K562 (cell line): ENCODE measurements around the gene SPINK5. TPM values are rescaled to one million over a fixed set of nuclear protein-coding genes. Genes with fewer than 3 reads are reported as not detected.

Experiments used
- ATAC-seq: fragments of 200-7000 bp; cut with Tn5 transposase; 3 replicates; pipeline ENCODE4 v1.9.1; 2020; ENCODE audit warnings: moderate library complexity
- BruUV-seq: library from RNA; stranded (reverse); fragments of 400-500 nt; replicated peaks from 2 replicates; lab custom pipeline; 2021; lab: Mats Ljungman, UMichigan
- CTCF ChIA-PET: fragments of 300-600 bp; formaldehyde crosslinking; extraction: SDS; loops from one replicate; lab custom pipeline; 2021; ENCODE audit warnings: low intra/inter-chr PET ratio; lab: Yijun Ruan, JAX
- POLR2A ChIA-PET: fragments of 300-600, 350-650 bp; sonication (Branson Sonifier 250); formaldehyde crosslinking; extraction: SDS; loops from one replicate; lab custom pipeline; 2021; ENCODE audit warnings: antibody characterized with exemption, inconsistent platforms; lab: Yijun Ruan, JAX
- DNase-seq, 4 experiments: peaks; one replicate each; pipeline versions ENCODE4 v3.0.0 to v3.0.0-alpha.2; 2011 to 2018; ENCODE audit warnings: low spot score in 3 of 4, mixed read lengths in 3 of 4; ENCODE audit errors: extremely low read depth in 1 of 4
- FAIRE-seq: peaks from 2 replicates; lab custom pipeline; 2011; peaks lifted over from hg19 to GRCh38; lab: Jason Lieb, UNC
- H2AFZ ChIP-seq: 2 replicates; pipeline ENCODE4 v1.6.0; 2011; ENCODE audit warnings: low read depth, low read length, control low read depth, inconsistent platforms
- H3K27ac ChIP-seq: fragments of 200-600 bp; 3 replicates; pipeline ENCODE4 v1.8.0; 2011; ENCODE audit warnings: low read depth, mild to moderate bottlenecking, control low read depth, inconsistent platforms, low read length, moderate library complexity, mixed read lengths; ENCODE audit errors: extremely low read depth
- H3K27me3 ChIP-seq, 2 experiments: fragments of 300-600 bp in 1 of 2; 2 replicates in 1 of 2; 3 replicates in 1 of 2; pipeline versions ENCODE4 v1.6.0 to v1.8.0; 2011; ENCODE audit warnings: inconsistent platforms in 2 of 2, low read length in 2 of 2, mild to moderate bottlenecking in 1 of 2, mixed read lengths in 1 of 2, moderate library complexity in 1 of 2; ENCODE audit not compliant: control insufficient read depth in 2 of 2, insufficient read depth in 2 of 2
- H3K36me3 ChIP-seq: fragments of 300-600 bp; 3 replicates; pipeline ENCODE4 v1.8.0; 2011; ENCODE audit warnings: mild to moderate bottlenecking, low read length, inconsistent platforms; ENCODE audit not compliant: control insufficient read depth, insufficient read depth
- H3K4me1 ChIP-seq, 2 experiments: fragments of 200-600 bp in 1 of 2; replicated peaks in 1 of 2; 2 replicates in 1 of 2; 3 replicates in 1 of 2; pipeline versions ENCODE4 v1.5.1 to v1.8.0; 2011; ENCODE audit warnings: inconsistent platforms in 2 of 2, low read length in 2 of 2, mild to moderate bottlenecking in 1 of 2, mixed read lengths in 1 of 2, moderate library complexity in 1 of 2; ENCODE audit not compliant: control insufficient read depth in 2 of 2, insufficient read depth in 2 of 2
- H3K4me2 ChIP-seq: 2 replicates; pipeline ENCODE4 v1.6.1; 2011; ENCODE audit warnings: low read length, control low read depth, inconsistent platforms, mixed read lengths; ENCODE audit not compliant: insufficient read depth
- H3K4me3 ChIP-seq: fragments of 200-600 bp; sonication (generic), shearing (Covaris generic); 2 replicates; pipeline ENCODE4 v1.5.1; 2016; ENCODE audit warnings: control low read depth, inconsistent platforms
- H3K79me2 ChIP-seq: fragments of 200-600 bp; 3 replicates; pipeline ENCODE4 v1.8.0; 2011; ENCODE audit warnings: low read length, inconsistent platforms; ENCODE audit not compliant: control insufficient read depth, insufficient read depth
- H3K9ac ChIP-seq, 2 experiments: 2 replicates each; pipeline versions ENCODE4 v1.6.0 to v1.6.1; 2011; ENCODE audit warnings: low read depth in 2 of 2, low read length in 2 of 2, control low read depth in 1 of 2, inconsistent platforms in 1 of 2, mild to moderate bottlenecking in 1 of 2, mixed read lengths in 1 of 2; ENCODE audit not compliant: insufficient read depth in 1 of 2
- H3K9me1 ChIP-seq: one replicate; pipeline ENCODE4 v1.6.0; 2011; ENCODE audit warnings: inconsistent platforms, mild to moderate bottlenecking, low read length, moderate library complexity; ENCODE audit not compliant: control insufficient read depth, insufficient read depth
- H3K9me3 ChIP-seq: replicated peaks from 2 replicates; pipeline ENCODE4 v1.5.1; 2011; ENCODE audit warnings: low read depth, low read length, inconsistent platforms; ENCODE audit not compliant: control insufficient read depth, insufficient read depth
- H4K20me1 ChIP-seq: replicated peaks from 2 replicates; pipeline ENCODE4 v1.6.1; 2011; ENCODE audit warnings: low read length, inconsistent platforms, mixed read lengths; ENCODE audit not compliant: control insufficient read depth, insufficient read depth
- CREM ChIP-seq: IDR thresholded peaks from 2 replicates; pipeline ENCODE4 v1.6.1; 2014; ENCODE audit warnings: antibody characterized with exemption, low read depth
- CSDE1 ChIP-seq, 2 experiments: fragments of 450-650 bp; IDR thresholded peaks; 2 replicates each; pipeline ENCODE4 v1.6.1; 2016; ENCODE audit warnings: mild to moderate bottlenecking in 1 of 2
- FIP1L1 ChIP-seq: fragments of 200-400 bp; formaldehyde crosslinking; IDR thresholded peaks from 2 replicates; pipeline ENCODE4 v1.6.1; 2018; ENCODE audit warnings: mild to moderate bottlenecking, low read depth, low read length; ENCODE audit not compliant: poor library complexity, severe bottlenecking
- HDAC3 ChIP-seq: fragments of 450-650 bp; IDR thresholded peaks from 2 replicates; pipeline ENCODE4 v1.6.1; 2018; ENCODE audit warnings: borderline replicate concordance, mild to moderate bottlenecking, moderate library complexity; ENCODE audit not compliant: partially characterized antibody
- MCM3 ChIP-seq: fragments of 450-650 bp; IDR thresholded peaks from 2 replicates; pipeline ENCODE4 v1.6.1; 2016
- MTF1 ChIP-seq: fragments of 250-450 bp; sonication (Bioruptor Pico); IDR thresholded peaks from 2 replicates; pipeline ENCODE4 v1.9.0; 2021; ENCODE audit warnings: moderate library complexity, mild to moderate bottlenecking, inconsistent platforms, borderline replicate concordance
- NCOA4 ChIP-seq: fragments of 450-650 bp; IDR thresholded peaks from 2 replicates; pipeline ENCODE4 v1.6.1; 2018; ENCODE audit warnings: mild to moderate bottlenecking; ENCODE audit not compliant: partially characterized antibody
- NFE2 ChIP-seq: IDR thresholded peaks from 2 replicates; pipeline ENCODE4 v1.6.1; 2014; ENCODE audit warnings: antibody characterized with exemption, low read depth
- PHB2 ChIP-seq: fragments of 450-650 bp; IDR thresholded peaks from 2 replicates; pipeline ENCODE4 v1.6.1; 2017; ENCODE audit warnings: low read depth
- PHF21A ChIP-seq: fragments of 450-650 bp; IDR thresholded peaks from 2 replicates; pipeline ENCODE4 v1.6.1; 2017; ENCODE audit warnings: low read depth, borderline replicate concordance
- POLR3G ChIP-seq: IDR thresholded peaks from 2 replicates; pipeline ENCODE4 v1.6.1; 2011; ENCODE audit not compliant: insufficient read length, insufficient replicate concordance; ENCODE audit errors: extremely low read depth
- ZNF699 ChIP-seq: fragments of 250-450 bp; sonication (Bioruptor Pico); IDR thresholded peaks from 2 replicates; pipeline ENCODE4 v1.8.0; 2021; ENCODE audit warnings: mild to moderate bottlenecking, moderate library complexity; ENCODE audit not compliant: insufficient replicate concordance
- WGBS: fragments of 100-300 bp; shearing (Covaris generic); methylation state at CpG from one replicate; pipeline ENCODE4 v1.1.6; 2016; ENCODE audit warnings: low coverage, mixed read lengths; ENCODE audit not compliant: insufficient coverage; ENCODE audit errors: missing lambda C conversion rate; 5-methylcytosine and 5-hydroxymethylcytosine counted together
- in situ Hi-C: fragments of 300-500 bp; cut with MboI; formaldehyde crosslinking; loops from 4 replicates; pipeline ENCODE4 v1.15.0; 2018; ENCODE audit warnings: inconsistent platforms, mixed read lengths
- intact Hi-C: fragments of 100-400 bp; cut with micrococcal nuclease; formaldehyde crosslinking; loops from 2 replicates; pipeline ENCODE4 v1.14.2; 2022
- polyA plus RNA-seq, 8 experiments: library from polyadenylated mRNA; depleted of rRNA in 4 of 8; stranded (reverse) in 5 of 8; unstranded in 3 of 8; fragments of >200 nt; fragmentation: Nextera tagmentation in 2 of 8; fragmentation: Illumina TruSeq in 1 of 8; extraction: Ambion mirVana in 2 of 8; extraction: Trizol in 1 of 8; gene quantifications; 2 replicates each; pipeline versions ENCODE4 v1.2.1 to v1.2.3, GENCODE V29; 2011 to 2014; ENCODE audit warnings: inconsistent platforms in 1 of 8, missing spikeins in 1 of 8
- total RNA-seq, 7 experiments: library from RNA; depleted of rRNA in 6 of 7; stranded (reverse); fragments of >200 nt in 6 of 7; fragmentation: Illumina TruSeq in 2 of 7; extraction: Trizol in 2 of 7; gene quantifications; 2 replicates each; pipeline versions ENCODE4 v1.2.1 to v1.2.3, GENCODE V29; 2011 to 2021; ENCODE audit warnings: low replicate concordance in 1 of 7
- TF ChIP-seq, protein P1 (sequence below): sonication (generic); formaldehyde crosslinking; IDR thresholded peaks from 2 replicates; pipeline ENCODE4 v1.9.0; 2022; ENCODE audit warnings: mild to moderate bottlenecking, missing genetic modification reagents
- TF ChIP-seq, protein P2 (sequence below): fragments of 250-450 bp; sonication (Bioruptor Pico); IDR thresholded peaks from 2 replicates; pipeline ENCODE4 v1.9.0; 2021; ENCODE audit warnings: mild to moderate bottlenecking
- TF ChIP-seq, protein P3 (sequence below): fragments of 450-650 bp; formaldehyde crosslinking; IDR thresholded peaks from 2 replicates; pipeline ENCODE4 v1.4.0; 2020; ENCODE audit warnings: mild to moderate bottlenecking, moderate library complexity
- TF ChIP-seq, protein P4 (sequence below): sonication (generic); formaldehyde crosslinking; IDR thresholded peaks from 2 replicates; pipeline ENCODE4 v1.8.1; 2023; ENCODE audit warnings: missing genetic modification reagents, mild to moderate bottlenecking, borderline replicate concordance

Gene SPINK5
- total and polyA plus RNA-seq, 9 of the 15 experiments (the other 6 are each of a cell fraction or from before 2014, with no cell fraction given): 0.07 to 0.68 (median 0.16) TPM; not detected in 1

DNA sequence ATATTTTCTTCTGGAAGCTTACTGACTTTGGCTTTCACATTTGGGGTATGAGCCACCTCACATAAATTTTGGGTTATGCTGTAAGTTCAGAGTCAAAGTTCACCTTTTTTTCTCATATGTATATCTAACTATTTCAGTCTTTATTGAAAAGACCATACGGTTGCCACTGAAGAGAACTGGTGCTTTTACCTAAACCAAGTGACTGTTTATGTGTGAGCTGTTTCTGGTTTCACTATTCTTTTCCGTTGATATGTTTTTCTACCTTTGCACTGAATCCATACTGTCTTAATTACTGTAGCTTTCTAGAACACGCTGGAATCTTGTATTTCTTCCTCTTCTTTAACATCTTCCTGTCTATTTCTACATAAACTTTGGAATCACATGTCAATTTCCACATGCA, 36.3 kb upstream of the SPINK5 start (continued):
- TF ChIP-seq, protein P1, sequence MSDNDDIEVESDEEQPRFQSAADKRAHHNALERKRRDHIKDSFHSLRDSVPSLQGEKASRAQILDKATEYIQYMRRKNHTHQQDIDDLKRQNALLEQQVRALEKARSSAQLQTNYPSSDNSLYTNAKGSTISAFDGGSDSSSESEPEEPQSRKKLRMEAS: no peak
- no peak for TF ChIP-seq PHB2

DNA sequence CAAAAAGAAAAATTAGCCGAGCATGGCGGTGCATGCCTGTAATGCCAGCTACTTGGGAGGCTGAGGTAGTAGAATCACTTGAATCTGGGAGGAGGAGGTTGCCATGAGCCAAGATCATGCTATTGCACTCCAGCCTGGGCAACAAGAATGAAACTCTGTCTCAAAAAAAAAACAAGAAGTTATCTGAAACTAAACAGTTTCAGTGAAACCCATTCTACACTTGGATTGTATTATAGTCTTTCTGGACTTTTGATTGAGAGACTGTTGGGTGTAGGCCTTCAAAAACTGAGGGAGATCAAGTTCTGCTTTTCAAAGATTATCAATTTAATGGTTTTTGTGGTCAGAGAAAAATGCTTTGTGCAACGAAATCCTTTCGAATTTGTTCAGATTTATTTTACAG, 34.6 kb upstream of the SPINK5 start:
- Histone ChIP-seq H4K20me1 (no peaks in the 10 kb centered on the region), H3K9me1 (no peaks in the 10 kb centered on the region), H3K9ac (no peak overlapping the region), H3K4me1 (no peaks in the 10 kb centered on the region), H3K9me3 (no peaks in the 10 kb centered on the region), H2AFZ (no peak overlapping the region), H3K36me3 (no peaks in the 10 kb centered on the region), H3K4me2 (no peak overlapping the region), H3K4me3 (no peak overlapping the region), H3K27me3 (no peaks in the 10 kb centered on the region), H3K79me2 (no peaks in the 10 kb centered on the region), H3K27ac (no peak overlapping the region)
- BruUV-seq: no TSS peak
- ATAC-seq: no peak
- in situ Hi-C loops: no loop called here
- WGBS: 0% methylated on average over 4 of the region's 4 CpGs
- intact Hi-C loops: no loop called here
- FAIRE-seq: no peak
- ChIA-PET POLR2A (interaction anchor here (0.6 kb wide), 1 partner anchor 233 kb away, joined by 3 read pairs; no protein-coding TSS in a partner anchor), CTCF (no interaction called here)
- no peak for DNase-seq
- TF ChIP-seq, protein P2, sequence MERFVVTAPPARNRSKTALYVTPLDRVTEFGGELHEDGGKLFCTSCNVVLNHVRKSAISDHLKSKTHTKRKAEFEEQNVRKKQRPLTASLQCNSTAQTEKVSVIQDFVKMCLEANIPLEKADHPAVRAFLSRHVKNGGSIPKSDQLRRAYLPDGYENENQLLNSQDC (CRISPR knock-in tag): no peak
- TF ChIP-seq, protein P3, sequence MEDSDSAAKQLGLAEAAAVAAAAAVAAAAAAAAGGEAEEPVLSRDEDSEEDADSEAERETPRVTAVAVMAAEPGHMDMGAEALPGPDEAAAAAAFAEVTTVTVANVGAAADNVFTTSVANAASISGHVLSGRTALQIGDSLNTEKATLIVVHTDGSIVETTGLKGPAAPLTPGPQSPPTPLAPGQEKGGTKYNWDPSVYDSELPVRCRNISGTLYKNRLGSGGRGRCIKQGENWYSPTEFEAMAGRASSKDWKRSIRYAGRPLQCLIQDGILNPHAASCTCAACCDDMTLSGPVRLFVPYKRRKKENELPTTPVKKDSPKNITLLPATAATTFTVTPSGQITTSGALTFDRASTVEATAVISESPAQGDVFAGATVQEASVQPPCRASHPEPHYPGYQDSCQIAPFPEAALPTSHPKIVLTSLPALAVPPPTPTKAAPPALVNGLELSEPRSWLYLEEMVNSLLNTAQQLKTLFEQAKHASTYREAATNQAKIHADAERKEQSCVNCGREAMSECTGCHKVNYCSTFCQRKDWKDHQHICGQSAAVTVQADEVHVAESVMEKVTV (CRISPR knock-in tag): no peak
- no peak for TF ChIP-seq HDAC3
- TF ChIP-seq, protein P4, sequence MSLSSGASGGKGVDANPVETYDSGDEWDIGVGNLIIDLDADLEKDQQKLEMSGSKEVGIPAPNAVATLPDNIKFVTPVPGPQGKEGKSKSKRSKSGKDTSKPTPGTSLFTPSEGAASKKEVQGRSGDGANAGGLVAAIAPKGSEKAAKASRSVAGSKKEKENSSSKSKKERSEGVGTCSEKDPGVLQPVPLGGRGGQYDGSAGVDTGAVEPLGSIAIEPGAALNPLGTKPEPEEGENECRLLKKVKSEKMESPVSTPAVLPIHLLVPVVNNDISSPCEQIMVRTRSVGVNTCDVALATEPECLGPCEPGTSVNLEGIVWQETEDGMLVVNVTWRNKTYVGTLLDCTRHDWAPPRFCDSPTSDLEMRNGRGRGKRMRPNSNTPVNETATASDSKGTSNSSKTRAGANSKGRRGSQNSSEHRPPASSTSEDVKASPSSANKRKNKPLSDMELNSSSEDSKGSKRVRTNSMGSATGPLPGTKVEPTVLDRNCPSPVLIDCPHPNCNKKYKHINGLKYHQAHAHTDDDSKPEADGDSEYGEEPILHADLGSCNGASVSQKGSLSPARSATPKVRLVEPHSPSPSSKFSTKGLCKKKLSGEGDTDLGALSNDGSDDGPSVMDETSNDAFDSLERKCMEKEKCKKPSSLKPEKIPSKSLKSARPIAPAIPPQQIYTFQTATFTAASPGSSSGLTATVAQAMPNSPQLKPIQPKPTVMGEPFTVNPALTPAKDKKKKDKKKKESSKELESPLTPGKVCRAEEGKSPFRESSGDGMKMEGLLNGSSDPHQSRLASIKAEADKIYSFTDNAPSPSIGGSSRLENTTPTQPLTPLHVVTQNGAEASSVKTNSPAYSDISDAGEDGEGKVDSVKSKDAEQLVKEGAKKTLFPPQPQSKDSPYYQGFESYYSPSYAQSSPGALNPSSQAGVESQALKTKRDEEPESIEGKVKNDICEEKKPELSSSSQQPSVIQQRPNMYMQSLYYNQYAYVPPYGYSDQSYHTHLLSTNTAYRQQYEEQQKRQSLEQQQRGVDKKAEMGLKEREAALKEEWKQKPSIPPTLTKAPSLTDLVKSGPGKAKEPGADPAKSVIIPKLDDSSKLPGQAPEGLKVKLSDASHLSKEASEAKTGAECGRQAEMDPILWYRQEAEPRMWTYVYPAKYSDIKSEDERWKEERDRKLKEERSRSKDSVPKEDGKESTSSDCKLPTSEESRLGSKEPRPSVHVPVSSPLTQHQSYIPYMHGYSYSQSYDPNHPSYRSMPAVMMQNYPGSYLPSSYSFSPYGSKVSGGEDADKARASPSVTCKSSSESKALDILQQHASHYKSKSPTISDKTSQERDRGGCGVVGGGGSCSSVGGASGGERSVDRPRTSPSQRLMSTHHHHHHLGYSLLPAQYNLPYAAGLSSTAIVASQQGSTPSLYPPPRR (CRISPR knock-in tag): no peak
- TF ChIP-seq ZNF699 (CRISPR knock-in tag): no peak
- no peak for TF ChIP-seq NFE2
- no peak for TF ChIP-seq FIP1L1
- no peak for TF ChIP-seq NCOA4
- no peak for TF ChIP-seq CREM
- no peak for TF ChIP-seq CSDE1 (IDR thresholded peaks at IDR 0.05)
- no peak for TF ChIP-seq PHF21A
- TF ChIP-seq POLR3G: no peak
- no peak for TF ChIP-seq MTF1 (CRISPR knock-in tag)
- TF ChIP-seq MCM3: no peak
